HEK293 (cell line): ENCODE measurements around the gene CLPTM1.

Experiments
- INSM2 ChIP-seq: fragments of 450-650 bp; formaldehyde crosslinking; IDR thresholded peaks from 2 replicates; pipeline ENCODE4 v1.5.1; 2016; ENCODE audit warnings: missing biosample characterization, missing genetic modification characterization
- SETDB1 ChIP-seq: IDR thresholded peaks from one replicate; pipeline ENCODE4 v1.6.1; 2017; ENCODE audit warnings: mild to moderate bottlenecking, low read length, moderate library complexity, mixed read lengths; ENCODE audit not compliant: insufficient read length
- WT1 ChIP-seq: fragments of 450-650 bp; formaldehyde crosslinking; IDR thresholded peaks from 2 replicates; pipeline ENCODE4 v1.5.1; 2016; ENCODE audit warnings: missing biosample characterization, missing genetic modification characterization
- ZBTB7A ChIP-seq: fragments of 450-650 bp; formaldehyde crosslinking; IDR thresholded peaks from 2 replicates; pipeline ENCODE4 v1.5.1; 2016; ENCODE audit warnings: low read depth, missing biosample characterization, missing genetic modification characterization
- ZNF174 ChIP-seq: fragments of 450-650 bp; formaldehyde crosslinking; IDR thresholded peaks from 2 replicates; pipeline ENCODE4 v1.5.0; 2017; ENCODE audit warnings: missing biosample characterization, mild to moderate bottlenecking, missing genetic modification characterization
- ZNF223 ChIP-seq: fragments of 450-650 bp; formaldehyde crosslinking; IDR thresholded peaks from 2 replicates; pipeline ENCODE4 v1.5.1; 2016; ENCODE audit warnings: missing biosample characterization, missing genetic modification characterization

- TF ChIP-seq WT1 (tag by site-specific recombination) (no peak), ZNF174 (tag by site-specific recombination) (no peak), ZNF223 (no peak), ZBTB7A (tag by site-specific recombination) (no peak), INSM2 (tag by site-specific recombination) (no peak), SETDB1 (no peak)
Observed at GRCh38 chr19:44924243-44924725, 30.9 kb upstream of the CLPTM1 start.
